Activated CD4-positive, alpha-beta T cell treated with anti-CD3 and anti-CD28 coated beads, Interleukin-2, amount 50 U/mL, for 24 hours (primary cell): ENCODE measurements around the gene SPATA31A3.
"Not testable (repeated sequence)": the region's sequence is repeated elsewhere in the genome, so short reads cannot be mapped to it uniquely, and the experiment has no call there.

Experiments
- DNase-seq, 2 donors: peaks; one replicate each; pipeline ENCODE4 v3.0.0-alpha.2; 2020; ENCODE audit warnings: low read depth in 1 of 2, low spot score in 1 of 2

The SPATA31A3 gene

GRCh38 chr9:66992450-66992849 is at the start of gene SPATA31A3:
Gene SPATA31A3 (minus strand): TSS chr9:66992550. CDS start chr9:66992521, 29 bp downstream.
- not testable (repeated sequence) for DNase-seq

GRCh38 chr9:66952576-66952975 is 39.8 kb downstream of the SPATA31A3 start:
- DNase-seq = not testable (repeated sequence)

- not testable (repeated sequence) for DNase-seq
Observed at GRCh38 chr9:66942400-66943155, 49.8 kb downstream of the SPATA31A3 start.

- DNase-seq = not testable (repeated sequence)
Observed at GRCh38 chr9:66939878-66940830, 52.2 kb downstream of the SPATA31A3 start.

- DNase-seq = not testable (repeated sequence)
Observed at GRCh38 chr9:66938322-66938721, 54.0 kb downstream of the SPATA31A3 start.

- not testable (repeated sequence) for DNase-seq
Observed at GRCh38 chr9:66937662-66938061, 54.7 kb downstream of the SPATA31A3 start.
